Skeletal muscle satellite cell (primary cell): ENCODE data around the gene FGD5.

ENCODE experiments used
- H3K27me3 ChIP-seq: 2 replicates; pipeline ENCODE4 v1.7.0; 2013; ENCODE audit warnings: low read length; ENCODE audit not compliant: control insufficient read depth, insufficient read depth
- H3K36me3 ChIP-seq: 2 replicates; pipeline ENCODE4 v1.7.0; 2013; ENCODE audit warnings: mild to moderate bottlenecking, control low read depth, low read length; ENCODE audit not compliant: insufficient read depth
- H3K4me1 ChIP-seq: 2 replicates; pipeline ENCODE4 v1.7.0; 2013; ENCODE audit warnings: low read length; ENCODE audit not compliant: control insufficient read depth, insufficient read depth
- H3K4me2 ChIP-seq: 2 replicates; pipeline ENCODE4 v1.7.0; 2013; ENCODE audit warnings: mild to moderate bottlenecking, low read length
- H3K4me3 ChIP-seq: 2 replicates; pipeline ENCODE4 v1.7.0; 2013; ENCODE audit warnings: low read length
- H3K9ac ChIP-seq: 2 replicates; pipeline ENCODE4 v1.7.0; 2013; ENCODE audit warnings: mild to moderate bottlenecking, low read depth, low read length, moderate library complexity
- H3K9me3 ChIP-seq: replicated peaks from 2 replicates; pipeline ENCODE4 v1.7.0; 2013; ENCODE audit warnings: mild to moderate bottlenecking, control low read depth, low read length

The FGD5 gene

GRCh38 chr3:14875411-14876175 lies 56.8 kb downstream of the FGD5 start:
- H3K9ac ChIP-seq: no peak overlapping the region
- H3K4me3 ChIP-seq: no peak overlapping the region

GRCh38 chr3:14876921-14877333 lies 58.2 kb downstream of the FGD5 start:
- Histone ChIP-seq H3K4me3 (no peak overlapping the region), H3K9ac (no peak overlapping the region), H3K27me3 (peaks cover 6% of the 10 kb centered on the region), H3K9me3 (no peaks in the 10 kb centered on the region), H3K4me2 (no peak overlapping the region), H3K4me1 (peaks cover 4% of the 10 kb centered on the region), H3K36me3 (no peaks in the 10 kb centered on the region)

More at GRCh38 chr3:14875411-14876175, 56.8 kb downstream of the FGD5 start:
- no peak overlapping the region for H3K4me2 ChIP-seq
- peaks cover 6% of the 10 kb centered on the region for H3K27me3 ChIP-seq
- H3K9me3 ChIP-seq: no peaks in the 10 kb centered on the region
- H3K4me1 ChIP-seq: peaks cover 4% of the 10 kb centered on the region
- no peaks in the 10 kb centered on the region for H3K36me3 ChIP-seq

GRCh38 chr3:14877469-14877868 lies 58.7 kb downstream of the FGD5 start:
- H3K9me3 ChIP-seq: no peaks in the 10 kb centered on the region
- H3K4me2 ChIP-seq: no peak overlapping the region
- H3K9ac ChIP-seq: no peak overlapping the region
- H3K27me3 ChIP-seq: peaks cover 6% of the 10 kb centered on the region
- no peak overlapping the region for H3K4me3 ChIP-seq
- H3K4me1 ChIP-seq: peaks cover 4% of the 10 kb centered on the region
- H3K36me3 ChIP-seq: no peaks in the 10 kb centered on the region

- H3K36me3 ChIP-seq: no peaks in the 10 kb centered on the region
- no peak overlapping the region for H3K9ac ChIP-seq
- H3K27me3 ChIP-seq: peaks cover 3% of the 10 kb centered on the region
- H3K4me1 ChIP-seq: peaks cover 4% of the 10 kb centered on the region
- H3K4me2 ChIP-seq: no peak overlapping the region
- no peaks in the 10 kb centered on the region for H3K9me3 ChIP-seq
- no peak overlapping the region for H3K4me3 ChIP-seq
Measured at GRCh38 chr3:14879211-14879874, 60.6 kb downstream of the FGD5 start.

- peaks cover 8% of the 10 kb centered on the region for H3K27me3 ChIP-seq
- no peak overlapping the region for H3K4me2 ChIP-seq
- no peak overlapping the region for H3K4me3 ChIP-seq
- no peak overlapping the region for H3K9ac ChIP-seq
- peaks cover 4% of the 10 kb centered on the region for H3K4me1 ChIP-seq
- H3K9me3 ChIP-seq: no peaks in the 10 kb centered on the region
- no peaks in the 10 kb centered on the region for H3K36me3 ChIP-seq
Measured at GRCh38 chr3:14880447-14881106, 61.8 kb downstream of the FGD5 start.

- no peak overlapping the region for H3K4me2 ChIP-seq
- H3K36me3 ChIP-seq: no peaks in the 10 kb centered on the region
- no peaks in the 10 kb centered on the region for H3K4me1 ChIP-seq
- no peak overlapping the region for H3K9ac ChIP-seq
- H3K9me3 ChIP-seq: no peaks in the 10 kb centered on the region
- no peak overlapping the region for H3K4me3 ChIP-seq
- H3K27me3 ChIP-seq: peaks cover 18% of the 10 kb centered on the region
Measured at GRCh38 chr3:14883226-14883625, 64.5 kb downstream of the FGD5 start.

GRCh38 chr3:14884665-14885064 lies 65.9 kb downstream of the FGD5 start:
- H3K4me3 ChIP-seq: no peak overlapping the region
- no peak overlapping the region for H3K9ac ChIP-seq
- H3K27me3 ChIP-seq: peaks cover 28% of the 10 kb centered on the region
- no peak overlapping the region for H3K4me2 ChIP-seq
- no peaks in the 10 kb centered on the region for H3K4me1 ChIP-seq
- H3K9me3 ChIP-seq: no peaks in the 10 kb centered on the region
- H3K36me3 ChIP-seq: no peaks in the 10 kb centered on the region

- Histone ChIP-seq H3K4me2 (no peak overlapping the region), H3K9ac (no peak overlapping the region), H3K27me3 (peaks cover 33% of the 10 kb centered on the region), H3K36me3 (no peaks in the 10 kb centered on the region), H3K4me1 (no peaks in the 10 kb centered on the region), H3K9me3 (no peaks in the 10 kb centered on the region), H3K4me3 (no peak overlapping the region)
Measured at GRCh38 chr3:14885307-14885706, 66.5 kb downstream of the FGD5 start.

GRCh38 chr3:14886101-14886500 lies 67.3 kb downstream of the FGD5 start:
- Histone ChIP-seq H3K9ac (no peak overlapping the region), H3K4me2 (no peak overlapping the region), H3K4me1 (no peaks in the 10 kb centered on the region), H3K36me3 (no peaks in the 10 kb centered on the region), H3K4me3 (no peak overlapping the region), H3K9me3 (no peaks in the 10 kb centered on the region), H3K27me3 (peaks cover 41% of the 10 kb centered on the region)

GRCh38 chr3:14889205-14889604 lies 70.4 kb downstream of the FGD5 start:
- Histone ChIP-seq H3K27me3 (peaks cover 47% of the 10 kb centered on the region), H3K36me3 (no peaks in the 10 kb centered on the region), H3K9ac (no peak overlapping the region), H3K4me2 (no peak overlapping the region), H3K4me3 (no peak overlapping the region), H3K4me1 (no peaks in the 10 kb centered on the region), H3K9me3 (no peaks in the 10 kb centered on the region)

- Histone ChIP-seq H3K27me3 (peaks cover 47% of the 10 kb centered on the region), H3K4me2 (no peak overlapping the region), H3K9me3 (no peaks in the 10 kb centered on the region), H3K36me3 (no peaks in the 10 kb centered on the region), H3K4me1 (no peaks in the 10 kb centered on the region), H3K4me3 (no peak overlapping the region), H3K9ac (no peak overlapping the region)
Measured at GRCh38 chr3:14889943-14890342, 71.2 kb downstream of the FGD5 start.
